Astrocyte (in vitro differentiated cells and primary cell): ENCODE measurements around the gene GTF2IRD1.

Experiments
- EZH2 ChIP-seq: IDR thresholded peaks from 2 replicates; pipeline ENCODE4 v1.6.1; 2012; ENCODE audit warnings: mild to moderate bottlenecking, low read length, inconsistent platforms; ENCODE audit not compliant: insufficient read depth
- TF ChIP-seq, protein P1 (sequence below): IDR thresholded peaks from 2 replicates; pipeline ENCODE4 v1.5.1; 2011; ENCODE audit warnings: low read depth, mild to moderate bottlenecking, inconsistent platforms, low read length, moderate library complexity; ENCODE audit not compliant: insufficient read depth

DNA sequence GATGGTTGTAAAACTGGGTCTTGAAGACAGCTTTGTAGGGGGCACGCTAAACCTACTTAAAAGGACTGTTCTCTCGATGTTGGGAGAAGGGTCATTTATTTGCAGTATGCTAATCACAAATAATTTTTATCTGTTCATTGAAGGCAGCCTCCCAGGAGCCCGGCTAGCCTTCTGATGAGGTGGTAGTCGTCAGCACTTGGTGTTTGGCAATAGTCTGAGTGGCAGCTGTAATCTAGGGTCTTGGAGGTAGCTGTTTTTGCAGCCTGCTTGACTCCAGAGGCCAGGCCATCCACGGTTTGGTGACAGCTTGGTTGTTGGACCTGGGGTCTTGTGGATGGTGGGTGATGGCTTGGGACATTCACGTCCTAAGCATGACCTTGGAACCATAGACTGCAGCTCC lies 2.2 kb downstream of the GTF2IRD1 start:
- TF ChIP-seq, protein P1, sequence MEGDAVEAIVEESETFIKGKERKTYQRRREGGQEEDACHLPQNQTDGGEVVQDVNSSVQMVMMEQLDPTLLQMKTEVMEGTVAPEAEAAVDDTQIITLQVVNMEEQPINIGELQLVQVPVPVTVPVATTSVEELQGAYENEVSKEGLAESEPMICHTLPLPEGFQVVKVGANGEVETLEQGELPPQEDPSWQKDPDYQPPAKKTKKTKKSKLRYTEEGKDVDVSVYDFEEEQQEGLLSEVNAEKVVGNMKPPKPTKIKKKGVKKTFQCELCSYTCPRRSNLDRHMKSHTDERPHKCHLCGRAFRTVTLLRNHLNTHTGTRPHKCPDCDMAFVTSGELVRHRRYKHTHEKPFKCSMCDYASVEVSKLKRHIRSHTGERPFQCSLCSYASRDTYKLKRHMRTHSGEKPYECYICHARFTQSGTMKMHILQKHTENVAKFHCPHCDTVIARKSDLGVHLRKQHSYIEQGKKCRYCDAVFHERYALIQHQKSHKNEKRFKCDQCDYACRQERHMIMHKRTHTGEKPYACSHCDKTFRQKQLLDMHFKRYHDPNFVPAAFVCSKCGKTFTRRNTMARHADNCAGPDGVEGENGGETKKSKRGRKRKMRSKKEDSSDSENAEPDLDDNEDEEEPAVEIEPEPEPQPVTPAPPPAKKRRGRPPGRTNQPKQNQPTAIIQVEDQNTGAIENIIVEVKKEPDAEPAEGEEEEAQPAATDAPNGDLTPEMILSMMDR, result no peak
- no peak for TF ChIP-seq EZH2
